C1 segment of cervical spinal cord (tissue), 14 donors: ENCODE data around the gene TAS2R40.
A peak's percentile ranks its signal among the peaks of the same experiment; 100 is the strongest.
"Not testable (repeated sequence)": the region's sequence is repeated elsewhere in the genome, so short reads cannot be mapped to it uniquely, and the experiment has no call there.

ENCODE experiments used
- DNase-seq, 14 donors: peaks; one replicate each; lab custom pipeline; 2025; lab: John Stamatoyannopoulos, UW

Gene TAS2R40

DNA sequence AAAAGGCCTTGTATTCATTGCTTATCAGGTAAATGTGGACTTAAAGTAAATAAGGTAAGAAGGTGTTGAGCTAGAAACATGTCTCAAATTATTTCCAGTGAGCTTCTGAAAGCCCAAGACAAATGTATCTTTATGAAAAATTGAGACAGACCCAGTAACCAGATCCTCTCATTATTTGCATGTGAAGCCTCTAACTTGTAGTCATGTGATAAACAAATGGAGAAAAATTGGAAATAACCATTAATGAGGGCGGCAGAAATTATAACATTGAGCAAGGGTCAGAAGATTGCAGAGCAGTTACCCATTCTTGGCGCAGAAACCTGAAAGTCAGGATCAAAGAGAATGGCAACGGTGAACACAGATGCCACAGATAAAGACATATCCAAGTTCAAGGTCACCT lies at the start of gene TAS2R40:
TSS of gene TAS2R40 (plus strand) at position 301 of the 400 bp plus-strand sequence. CDS start at position 343, 42 bp downstream.
- no peak for DNase-seq

DNA sequence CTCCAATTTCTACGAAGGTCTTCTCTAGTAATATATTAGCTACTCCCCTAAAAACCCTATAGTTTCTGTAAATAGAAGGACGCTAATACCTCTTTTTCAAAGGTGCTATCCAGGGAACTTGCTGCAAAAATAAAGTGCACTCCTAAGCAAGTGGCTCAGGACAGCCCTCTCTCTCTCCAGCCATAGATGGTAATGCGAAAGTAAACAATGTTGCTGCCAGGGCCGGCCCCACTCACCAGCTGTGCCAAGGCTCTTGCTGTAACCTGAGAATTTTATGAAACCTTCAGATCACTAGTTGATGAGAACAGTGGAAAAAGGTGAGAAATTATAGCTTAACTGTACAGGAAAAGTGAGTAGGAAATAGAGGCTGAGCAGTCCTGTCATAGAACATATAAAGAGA lies 49.5 kb upstream of the TAS2R40 start:
- DNase-seq = no peak

DNA sequence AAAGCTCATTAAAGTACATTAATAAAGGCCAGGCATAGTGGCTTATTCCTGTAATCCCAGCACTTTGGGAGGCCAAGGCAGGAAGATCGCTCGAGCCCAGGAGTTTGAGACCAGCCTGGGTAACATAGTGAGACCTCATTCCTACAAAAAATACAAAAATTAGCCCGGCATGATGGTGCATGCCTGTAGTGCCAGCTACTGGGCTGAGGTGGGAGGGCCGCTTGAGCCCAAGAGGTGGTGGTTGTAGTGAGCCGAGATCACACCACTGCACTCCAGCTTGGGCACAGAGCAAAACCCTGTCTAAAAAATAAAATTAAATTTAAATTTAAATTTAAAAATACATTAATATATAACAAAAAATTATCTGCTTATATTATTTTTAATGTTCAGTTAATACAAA lies 45.7 kb upstream of the TAS2R40 start:
- DNase-seq = no peak

DNA sequence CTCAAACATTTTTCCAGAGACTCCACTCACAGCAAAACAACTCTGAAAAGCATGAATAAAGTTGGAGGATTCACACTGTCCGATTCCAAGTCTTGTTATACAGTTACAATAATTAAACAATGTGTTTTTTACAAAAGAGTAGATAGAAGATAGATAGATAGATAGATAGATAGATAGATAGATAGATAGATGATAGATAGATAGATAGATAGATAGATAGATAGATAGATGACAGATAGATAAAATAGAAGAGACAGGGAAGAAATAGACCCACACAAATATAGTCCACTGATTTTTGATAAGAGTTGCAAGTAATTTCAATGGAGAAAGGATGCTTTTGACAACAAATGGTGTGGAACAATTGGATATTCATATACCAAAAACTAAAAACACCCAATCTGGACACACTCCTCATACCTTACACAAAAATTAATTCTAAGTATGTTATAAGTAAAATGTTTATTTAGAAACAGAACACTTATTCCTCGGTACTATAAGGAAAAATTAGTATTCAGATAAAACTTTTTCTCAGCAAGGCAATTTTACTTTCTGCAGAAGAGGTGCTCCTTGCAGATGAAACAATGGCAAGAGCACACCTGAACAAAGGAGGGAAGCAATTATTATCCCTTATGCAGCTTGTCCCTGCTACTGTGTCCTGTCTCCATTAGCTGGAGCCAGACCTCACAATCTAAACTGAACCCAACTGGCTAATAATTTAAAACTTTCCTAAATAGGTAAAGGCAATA lies 44.3 kb upstream of the TAS2R40 start:
- DNase-seq = no peak

DNA sequence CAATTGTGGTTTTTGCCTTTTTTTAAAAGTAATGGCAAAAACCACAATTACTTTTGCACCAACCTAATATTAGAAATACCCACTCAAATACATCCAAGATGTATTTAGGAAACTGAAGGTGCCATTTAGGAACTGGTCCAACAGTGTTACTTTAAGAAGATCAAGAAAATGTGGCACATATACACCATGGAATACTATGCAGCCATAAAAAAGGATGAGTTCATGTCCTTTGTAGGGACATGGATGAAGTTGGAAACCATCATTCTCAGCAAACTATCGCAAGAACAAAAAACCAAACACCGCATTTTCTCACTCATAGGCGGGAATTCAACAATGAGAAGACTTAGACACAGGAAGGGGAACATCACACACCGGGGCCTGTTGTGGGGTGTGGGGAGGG lies 41.1 kb upstream of the TAS2R40 start:
- not testable (repeated sequence) for DNase-seq

DNA sequence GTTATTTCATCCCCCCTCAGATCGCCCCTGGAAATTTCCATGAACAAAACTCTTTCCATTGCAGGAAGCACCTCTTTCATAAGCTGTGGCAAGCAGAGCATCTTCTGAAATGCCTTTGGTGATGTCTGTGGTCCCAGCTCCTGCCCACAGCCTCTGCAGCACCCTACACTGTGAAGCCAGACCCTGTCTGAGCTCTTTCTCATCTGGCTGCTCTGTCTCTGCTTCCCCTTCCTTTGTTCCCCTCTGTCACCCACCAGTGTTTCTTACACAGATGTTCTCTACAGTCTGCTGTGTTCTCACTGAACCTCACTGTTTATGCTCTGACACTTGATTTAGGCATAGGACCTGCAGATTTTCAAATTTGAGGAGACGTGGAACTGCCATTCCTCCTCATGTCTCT lies 40.5 kb upstream of the TAS2R40 start:
- DNase-seq = no peak

DNA sequence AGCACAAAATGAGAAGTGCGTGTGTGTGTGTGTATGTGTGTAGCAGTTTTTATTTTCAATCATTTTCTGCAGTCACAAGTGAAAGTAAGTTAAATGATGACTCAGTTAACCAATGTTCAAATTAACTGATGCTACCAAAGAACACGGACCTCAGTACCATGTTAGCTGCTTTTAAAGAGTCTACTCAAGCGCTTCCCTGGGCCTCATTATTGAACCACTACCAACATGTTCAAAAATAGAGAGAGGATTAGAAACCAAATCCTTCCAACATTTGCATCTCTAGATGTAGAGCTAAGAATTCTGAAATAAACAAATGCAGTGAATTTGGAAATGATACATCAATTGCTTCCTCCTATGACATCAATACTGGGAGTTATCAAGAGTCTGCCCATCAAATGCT lies 38.8 kb upstream of the TAS2R40 start, which contains the start of gene TAS2R39:
TSS of gene TAS2R39 (plus strand) at position 396 of the 400 bp plus-strand sequence. CDS start at position 396, 0 bp downstream.
- no peak for DNase-seq

DNA sequence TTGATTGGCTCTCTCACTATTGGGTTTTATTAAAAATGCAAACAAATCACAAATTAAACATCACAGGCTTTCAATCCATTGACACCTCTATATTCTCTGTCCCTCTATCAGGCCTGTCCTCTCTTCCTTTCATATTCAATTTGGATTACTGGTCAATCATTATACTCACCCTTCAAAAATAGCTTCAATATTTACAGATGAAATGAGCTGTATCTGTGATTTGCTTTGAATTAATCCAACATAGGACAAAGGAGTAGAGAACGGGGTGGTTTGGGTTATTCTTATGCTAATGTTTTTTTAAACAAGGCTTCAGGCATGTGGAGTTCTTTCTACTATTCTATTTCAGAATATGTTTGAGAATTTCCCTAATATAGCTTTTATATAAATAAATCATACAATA lies 36.3 kb upstream of the TAS2R40 start:
- no peak for DNase-seq

DNA sequence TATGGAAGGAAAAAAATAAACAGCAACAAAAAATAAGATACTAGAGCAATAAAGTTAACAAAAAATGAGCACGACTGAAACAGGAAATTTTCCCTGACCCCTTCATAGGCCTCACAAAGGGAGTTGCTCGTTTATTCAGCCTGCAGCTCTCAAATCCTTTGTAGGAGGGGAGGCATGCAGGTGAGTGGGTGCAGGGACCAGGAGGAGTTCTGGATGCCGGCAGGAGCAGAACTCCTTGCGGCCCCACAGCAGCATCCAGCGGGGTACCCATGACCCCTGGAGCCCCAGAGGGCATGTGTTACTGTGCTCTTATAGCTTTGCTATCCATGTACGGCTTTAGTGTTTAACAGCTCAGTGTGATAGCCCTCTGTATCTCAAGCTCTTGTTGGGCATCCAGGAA lies 32.8 kb upstream of the TAS2R40 start:
- DNase-seq = no peak

DNA sequence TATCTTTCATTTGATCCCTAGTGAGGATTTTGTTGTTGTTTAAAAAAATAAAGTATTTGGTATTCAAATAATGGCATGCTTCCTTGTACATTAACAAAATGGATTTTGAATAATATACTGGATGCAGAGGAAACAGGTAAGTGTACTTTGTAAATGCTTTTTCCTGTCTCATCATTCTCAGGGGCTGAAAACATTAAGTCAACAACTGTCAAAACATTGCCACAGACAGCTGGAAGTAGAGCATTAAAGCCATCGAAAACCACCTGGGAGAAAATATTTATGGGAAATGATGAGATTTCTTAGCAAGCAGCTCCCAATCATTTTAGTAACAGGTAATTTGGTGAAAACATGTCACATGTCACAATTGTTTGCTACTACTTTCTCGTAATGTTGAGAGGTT lies 28.0 kb upstream of the TAS2R40 start:
- no peak for DNase-seq

DNA sequence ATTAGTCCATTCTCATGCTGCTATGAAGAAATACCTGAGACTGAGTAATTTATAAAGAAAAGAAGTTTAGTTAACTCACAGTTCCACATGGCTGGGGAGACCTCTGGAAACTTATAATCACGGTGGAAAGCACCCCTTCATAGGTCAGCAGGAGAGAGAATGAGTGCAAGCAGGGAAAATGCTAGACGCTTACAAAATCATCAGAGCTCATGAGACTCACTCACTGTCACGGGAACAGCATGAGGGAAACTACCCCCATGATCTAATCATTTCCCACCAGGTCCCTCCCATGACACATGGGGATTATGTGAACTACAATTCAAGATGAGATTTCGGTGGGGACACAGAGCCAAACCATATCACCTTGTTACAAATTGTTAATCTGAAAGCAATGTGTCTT lies 22.8 kb upstream of the TAS2R40 start:
- no peak for DNase-seq

DNA sequence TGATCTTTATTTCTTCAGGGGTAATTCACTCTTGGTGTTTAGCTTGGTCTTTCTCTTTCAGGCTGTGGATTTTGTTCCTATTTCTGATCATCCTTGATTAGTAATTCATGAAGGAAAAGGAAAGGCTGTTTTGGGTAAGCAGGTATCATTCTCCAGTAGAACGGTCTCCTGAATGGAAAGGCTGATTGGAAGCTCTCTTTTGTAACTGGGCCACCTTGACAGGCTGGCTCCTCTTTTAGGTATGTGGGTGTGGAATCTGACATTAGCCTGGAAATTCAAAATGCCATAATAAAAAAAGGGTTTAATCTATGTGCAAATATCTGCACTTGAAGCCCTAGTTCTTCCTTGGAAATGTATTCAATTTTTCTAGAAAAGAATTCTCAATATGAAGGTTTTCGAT lies 19.7 kb upstream of the TAS2R40 start:
- no peak for DNase-seq

DNA sequence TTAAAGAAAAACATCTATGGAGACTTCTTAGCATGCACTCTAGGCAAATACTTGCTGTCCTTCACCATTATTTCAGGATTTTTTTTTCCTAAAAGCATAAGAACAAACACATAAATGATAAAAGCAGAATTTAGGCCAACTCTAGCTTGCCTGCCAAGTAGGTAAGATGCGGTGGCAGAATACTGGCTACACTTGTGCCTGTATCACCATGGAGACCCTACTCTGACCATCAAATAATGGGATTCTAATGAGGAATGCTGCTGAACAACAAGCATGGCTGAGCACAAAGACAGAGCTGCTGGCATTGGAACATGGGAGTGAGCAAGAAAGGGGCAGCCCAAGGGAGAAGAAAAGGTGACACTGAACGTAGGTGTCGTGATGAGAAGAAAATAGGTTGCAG lies 18.5 kb upstream of the TAS2R40 start:
- DNase-seq = no peak

DNA sequence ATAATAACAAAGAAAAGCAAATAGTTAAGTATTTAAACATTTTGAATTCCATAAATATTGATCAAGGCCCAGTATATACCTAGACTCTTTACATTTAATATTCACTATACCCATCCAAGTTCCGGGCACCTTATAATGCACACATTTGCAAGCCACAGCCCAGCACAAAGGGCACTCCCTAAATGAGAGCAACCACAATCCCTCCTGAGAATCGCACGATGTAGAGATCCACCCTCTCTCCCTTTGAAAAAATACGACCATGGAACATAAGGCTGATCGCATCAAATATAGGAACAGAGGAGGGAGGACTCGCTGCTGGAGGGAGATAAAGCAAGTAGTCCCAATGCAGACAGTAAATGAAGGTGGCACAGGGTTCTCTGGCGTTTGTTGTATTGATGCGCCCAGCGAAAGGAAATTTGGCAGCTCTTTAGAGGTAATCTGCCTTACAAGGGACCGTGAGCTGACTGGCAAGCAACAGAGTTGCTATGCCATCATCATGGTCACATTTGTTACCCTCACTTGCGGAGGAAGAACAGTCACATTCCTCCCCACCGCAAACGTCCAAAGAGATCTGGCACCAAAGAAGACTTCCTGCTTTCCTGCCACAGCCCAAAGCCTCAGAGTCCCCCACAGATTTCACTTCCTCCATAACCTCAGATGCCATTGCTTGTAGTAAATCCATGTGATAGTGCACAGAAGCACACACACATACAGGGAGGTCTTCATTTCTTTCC lies 16.1 kb upstream of the TAS2R40 start:
- DNase-seq = peak in 5 of 14 donors; percentile 8 to 50 (median 37)

DNA sequence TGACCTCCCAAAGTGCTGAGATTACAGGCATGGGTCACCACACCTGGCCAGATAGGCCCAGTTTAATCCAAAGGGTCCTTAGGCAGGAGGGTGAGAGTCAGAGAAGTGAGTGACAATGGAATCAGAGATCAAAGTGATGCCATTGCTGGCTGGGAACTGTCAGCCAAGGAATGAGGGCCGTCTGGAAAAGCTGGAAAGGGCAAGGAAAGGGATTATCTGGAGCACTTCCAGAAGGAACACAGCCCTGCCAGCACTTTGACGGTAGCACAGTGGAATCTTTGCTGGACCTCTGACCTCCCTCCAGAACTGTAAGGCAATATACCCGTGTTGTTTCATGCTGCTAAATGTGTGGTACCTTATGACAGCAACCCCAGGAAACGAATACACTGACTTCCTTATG lies 11.3 kb upstream of the TAS2R40 start:
- no peak for DNase-seq

DNA sequence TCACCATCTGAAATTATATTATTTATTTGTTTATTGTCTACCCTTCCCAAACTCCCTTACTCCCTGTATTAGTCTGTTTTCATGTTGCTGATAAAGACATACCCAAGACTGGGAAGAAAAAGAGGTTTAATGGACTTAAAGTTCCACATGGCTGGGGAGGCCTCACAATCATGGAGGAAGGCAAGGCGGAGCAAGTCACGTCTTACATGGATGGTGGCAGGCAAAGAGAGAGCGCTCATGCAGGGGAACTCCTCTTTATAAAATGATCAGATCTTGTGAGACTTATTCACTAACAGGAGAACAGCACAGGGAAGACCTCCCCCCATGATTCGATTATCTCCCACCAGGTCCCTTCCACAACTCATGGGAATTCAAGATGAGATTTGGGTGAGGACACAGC lies 8.4 kb upstream of the TAS2R40 start:
- DNase-seq = not testable (repeated sequence)

DNA sequence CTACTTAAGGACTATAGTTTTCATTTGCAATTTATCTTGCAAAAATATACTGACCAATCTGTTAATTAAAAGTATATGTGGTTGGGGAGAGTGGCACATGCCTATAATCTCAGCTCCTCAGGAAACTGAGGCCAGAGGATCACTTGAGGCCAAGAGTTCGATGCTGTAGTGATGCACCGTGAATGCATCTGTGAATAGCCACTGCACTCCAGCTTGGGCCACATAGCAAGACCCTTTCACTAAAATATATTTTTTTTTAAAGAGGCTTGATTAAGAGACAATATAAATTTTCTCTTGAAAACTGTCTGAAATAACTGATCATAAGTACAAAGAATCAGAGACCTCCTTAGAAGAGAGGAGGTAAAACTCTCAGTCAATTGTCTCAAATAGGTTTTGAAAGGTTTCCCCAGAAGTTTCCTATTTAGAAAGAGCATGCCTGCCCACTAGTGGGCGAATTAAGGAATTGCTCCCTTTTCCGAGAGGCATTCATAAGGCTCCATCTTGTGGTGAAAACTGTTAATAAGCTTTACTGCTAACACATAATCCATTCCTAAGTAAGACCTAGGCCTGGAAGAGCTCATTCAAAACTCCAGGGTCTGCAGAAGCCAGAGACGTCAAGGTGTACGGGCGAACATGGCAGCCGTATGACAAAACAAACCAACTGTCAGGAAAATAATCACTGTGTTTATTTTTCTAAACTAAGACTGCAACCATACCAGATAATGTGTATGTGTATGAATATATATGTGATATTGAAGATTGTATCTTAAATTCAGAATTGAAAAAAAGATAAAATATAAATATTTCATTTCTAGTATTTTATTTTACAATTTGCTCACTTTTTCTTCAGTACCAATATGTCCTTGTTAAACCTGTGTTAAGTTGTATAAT lies 6.8 kb upstream of the TAS2R40 start:
- peak in 9 of 14 donors; percentile 8 to 42 (median 25) for DNase-seq

DNA sequence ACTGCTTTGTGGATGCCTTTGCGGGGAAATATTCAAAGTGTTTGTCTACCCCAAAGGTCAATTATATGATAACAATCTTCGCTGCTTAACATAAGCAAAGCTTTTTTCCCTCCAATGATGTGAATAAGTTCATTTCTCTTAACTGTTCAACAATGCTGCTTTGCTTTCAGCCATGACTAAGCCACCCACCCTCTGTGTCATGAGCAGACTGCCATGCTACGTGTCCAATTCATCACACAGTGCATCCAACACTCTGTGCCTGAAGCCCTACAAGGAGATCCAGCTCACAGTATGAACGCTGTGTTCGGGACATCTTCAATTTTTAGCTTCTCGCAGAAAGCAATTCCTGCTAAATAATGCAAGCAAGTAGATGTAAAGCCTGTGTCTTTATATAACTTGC lies 5.7 kb upstream of the TAS2R40 start:
- DNase-seq = no peak

DNA sequence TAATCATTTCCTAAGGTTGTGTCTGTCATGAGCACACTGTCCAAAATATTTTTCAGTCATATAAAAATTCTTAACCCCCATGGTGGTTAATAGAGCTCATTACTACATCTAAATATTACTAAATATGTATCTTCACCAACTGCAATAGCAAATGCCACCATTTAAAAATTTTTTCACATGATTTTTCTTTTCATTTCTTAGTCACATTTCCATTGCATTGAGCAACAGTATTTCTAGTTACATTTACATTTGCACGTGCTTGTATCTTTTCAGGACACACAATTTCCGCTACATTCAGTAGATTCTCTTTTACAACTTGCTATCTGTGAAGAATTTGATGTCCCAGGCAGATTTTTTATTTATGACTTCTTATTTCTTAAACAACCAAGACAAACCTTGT lies 5.2 kb upstream of the TAS2R40 start:
- DNase-seq = no peak

DNA sequence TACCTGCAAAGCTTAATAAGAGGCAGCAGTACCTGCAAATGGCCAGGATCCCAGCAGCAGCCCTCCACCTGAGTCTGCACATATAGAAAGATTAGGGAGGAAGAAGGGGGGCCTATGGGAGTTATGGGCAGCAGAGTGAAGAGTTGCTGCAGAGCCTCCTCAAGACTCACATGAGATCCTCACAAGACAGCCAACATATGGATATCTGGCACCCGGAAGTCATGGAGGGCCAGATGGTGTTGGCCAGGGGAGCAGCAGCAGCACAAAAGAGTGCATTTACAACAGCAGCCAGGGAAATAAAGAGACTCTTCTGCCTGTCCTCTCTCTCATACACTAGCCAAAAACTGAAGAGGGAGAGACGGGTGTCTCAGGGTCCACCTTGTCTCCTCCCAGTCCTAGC lies 4.0 kb upstream of the TAS2R40 start:
- DNase-seq = no peak

DNA sequence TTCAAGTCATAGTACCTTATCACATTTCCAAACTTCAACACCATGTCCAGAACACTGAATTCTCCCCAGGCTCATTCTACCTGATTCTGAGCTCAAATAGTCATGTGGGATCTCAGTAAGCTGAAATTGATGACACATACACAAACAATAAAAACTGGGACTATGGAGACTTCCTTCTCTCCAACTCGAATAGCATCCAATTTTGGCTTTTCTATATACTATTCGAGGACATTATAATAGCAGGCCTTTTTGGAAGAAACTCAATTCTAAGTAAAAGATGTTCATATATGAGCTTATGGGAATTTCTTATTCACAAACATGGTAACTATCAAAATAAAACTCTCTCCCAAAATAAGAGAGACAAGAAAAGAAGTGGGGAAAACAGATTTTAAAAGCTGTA lies 551 bp upstream of the TAS2R40 start:
- DNase-seq = no peak

DNA sequence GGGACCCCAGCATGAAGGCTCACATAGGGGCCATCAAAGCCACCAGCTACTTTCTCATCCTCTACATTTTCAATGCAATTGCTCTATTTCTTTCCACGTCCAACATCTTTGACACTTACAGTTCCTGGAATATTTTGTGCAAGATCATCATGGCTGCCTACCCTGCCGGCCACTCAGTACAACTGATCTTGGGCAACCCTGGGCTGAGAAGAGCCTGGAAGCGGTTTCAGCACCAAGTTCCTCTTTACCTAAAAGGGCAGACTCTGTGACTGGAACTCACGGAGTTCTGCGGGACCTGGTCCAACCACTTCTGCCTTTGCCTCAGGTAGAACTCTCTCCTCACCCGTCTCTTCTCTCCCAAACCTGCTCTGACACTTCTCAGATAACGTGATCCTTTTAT lies 945 bp downstream of the TAS2R40 start:
- peak in 1 of 14 donors; percentile 14 for DNase-seq
